CD4-positive, alpha-beta T cell treated with Interleukin-6 at 100 ng/mL for 8 hours (primary cell): ENCODE results near the gene C2CD4B.

Source experiments
- DNase-seq: peaks from one replicate; pipeline ENCODE4 v3.0.0-alpha.2; 2020; ENCODE audit warnings: mixed read lengths, low spot score

C2CD4B gene

DNA sequence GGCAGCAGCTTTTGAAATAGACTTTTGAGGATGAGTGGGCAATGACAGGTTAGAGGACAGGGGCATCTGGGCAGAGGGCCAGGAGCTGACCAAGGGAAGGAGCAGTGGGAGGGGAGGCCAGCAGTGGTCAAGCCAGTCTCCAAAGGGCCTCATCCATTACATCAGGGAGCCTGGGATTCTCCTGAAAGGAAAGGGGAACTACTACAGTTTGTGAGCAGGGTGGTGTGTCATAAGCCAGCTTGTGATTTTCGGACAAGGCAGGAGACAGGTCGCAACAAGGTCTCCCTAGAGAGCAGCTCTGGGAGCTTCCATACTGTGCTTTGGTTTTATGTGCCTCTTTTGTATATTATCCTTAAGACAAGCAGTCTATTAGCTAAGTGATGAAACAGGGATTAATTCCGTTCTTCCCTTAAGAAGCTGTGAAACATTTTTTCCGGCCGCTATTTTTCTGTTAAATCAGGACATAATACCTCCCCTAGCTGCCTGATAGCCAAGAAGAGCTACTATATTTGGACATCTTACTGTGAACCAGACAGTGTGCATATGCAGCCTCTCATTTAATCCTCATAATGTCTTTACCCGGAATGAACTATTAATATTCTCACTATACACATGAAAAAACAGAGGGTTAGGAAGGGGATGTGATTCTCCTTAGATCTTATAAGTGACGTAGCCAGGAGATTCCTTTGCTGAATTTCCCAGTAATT is 46.4 kb downstream of the C2CD4B start:
- no peak for DNase-seq

DNA sequence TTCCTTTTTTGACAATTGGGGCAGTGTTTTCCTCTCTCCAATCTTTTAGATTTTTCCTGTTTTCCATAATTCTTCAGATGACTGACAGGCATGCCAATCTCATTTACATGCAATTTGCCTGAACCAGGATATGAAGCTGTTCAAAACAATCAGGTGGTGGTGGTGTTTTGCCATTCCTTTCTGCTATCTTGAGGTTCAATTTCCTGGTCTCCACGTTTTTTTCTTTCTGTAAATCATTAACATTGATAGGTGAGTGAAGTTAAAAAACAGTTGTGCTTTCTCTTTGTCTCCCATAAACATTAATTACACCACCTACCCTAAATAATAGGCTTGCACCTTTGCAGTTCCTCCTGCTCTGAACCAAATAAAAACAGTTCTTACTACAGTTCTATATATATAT is 49.2 kb downstream of the C2CD4B start:
- DNase-seq, result no peak
